ENCODE data around the gene SZRD1. TPM values are rescaled to one million over a fixed set of nuclear protein-coding genes. Genes with fewer than 3 reads are reported as not detected.
A peak's percentile ranks its signal among the peaks of the same experiment; 100 is the strongest.

Gene SZRD1
- total and polyA plus RNA-seq, 2 of the 4 experiments (the other 2 are of a cell fraction), result 119 to 149 TPM

- no peak overlapping the region for H3K4me3 ChIP-seq (ENCODE audit: insufficient read depth, low read depth, low read length)
- H3K56ac ChIP-seq (ENCODE audit: extremely low read depth, insufficient read depth, low read length), result no peak overlapping the region
- H3K79me1 ChIP-seq (ENCODE audit: low read depth in 1 of 2, low read length in 2 of 2), result peaks cover 24 to 75% of the 10 kb centered on the region in 2 experiments; a peak in 3 of 4 replicates
- H2BK15ac ChIP-seq (ENCODE audit: low read depth, low read length), result no peak overlapping the region; the same call in 2 of the 3 replicates
- H3K4me2 ChIP-seq (ENCODE audit: low read depth, low read length), result no peak overlapping the region
- peak overlapping the region; percentile 95 for H3K18ac ChIP-seq (ENCODE audit: low read depth, low read length)
- WGBS, 2 experiments (ENCODE audit: extremely low coverage in 2 of 2, insufficient read length in 1 of 2), result no CpG with 5 or more reads among the region's 7 CpGs
- H2AK5ac ChIP-seq (ENCODE audit: low read depth, low read length), result peak overlapping the region; percentile 100
- H2AK9ac ChIP-seq (replicated peaks; ENCODE audit: low read depth, low read length, poor library complexity), result peak overlapping the region; percentile 93
- H4K5ac ChIP-seq (ENCODE audit: low read depth, low read length), result peak overlapping the region; percentile 95
- H2BK20ac ChIP-seq (ENCODE audit: low read depth, low read length), result peak overlapping the region; percentile 62; the same call in 1 of the 2 replicates
- no peak for TF ChIP-seq FOS (IDR thresholded peaks at IDR 0.05; ENCODE audit: low read depth, low read length)
- no peak for TF ChIP-seq RFX5 (IDR thresholded peaks at IDR 0.05; ENCODE audit: low read depth, low read length)
- TF ChIP-seq NFE2L2 (IDR thresholded peaks at IDR 0.05; ENCODE audit: low read depth, low read length), result no peak
- peak; percentile 82 for TF ChIP-seq MAFK (IDR thresholded peaks at IDR 0.05; ENCODE audit: low read depth, low read length)
- no peak for TF ChIP-seq CEBPB (IDR thresholded peaks at IDR 0.05; ENCODE audit: low read depth, low read length)
- TF ChIP-seq USF2 (IDR thresholded peaks at IDR 0.05; ENCODE audit: low read depth, low read length), result no peak
- dilution Hi-C loops (cut with HindIII; ENCODE audit: low sequenced_read_pairs, unreplicated experiment), result no loop called here
- peaks cover 23% of the 10 kb centered on the region for H3K9me1 ChIP-seq (ENCODE audit: insufficient read depth, low read length)
- peak overlapping the region; percentile 95 for H3K27ac ChIP-seq (ENCODE audit: insufficient read depth, low read length)
- DNase-seq (peak; percentile 84), ATAC-seq (ENCODE audit: low read depth) (peak; percentile 94)
- peak overlapping the region; percentile 68; the same call in 1 of the 2 replicates for H3K23ac ChIP-seq (ENCODE audit: low read depth, low read length)
- peaks cover 22% of the 10 kb centered on the region for H3K4me1 ChIP-seq (ENCODE audit: control insufficient read depth, insufficient read depth, low read length)
- ChIA-PET POLR2A (ENCODE audit: unreplicated experiment) (no interaction called here), CTCF (no interaction called here)
- no peaks in the 10 kb centered on the region for H3K9me3 ChIP-seq (ENCODE audit: control insufficient read depth, insufficient read depth, low read length)
- no TSS peak for BruUV-seq (replicated peaks)
- peak overlapping the region; percentile 90 for H3K14ac ChIP-seq (replicated peaks; ENCODE audit: low read depth, low read length)
- peaks cover 46% of the 10 kb centered on the region for H3K36me3 ChIP-seq (ENCODE audit: control insufficient read depth, insufficient read depth, low read length)
- H3K9ac ChIP-seq (ENCODE audit: low read depth, low read length), result no peak overlapping the region
- peak overlapping the region; percentile 1 to 96; a peak in 3 of 4 replicates for H4K8ac ChIP-seq (ENCODE audit: low read depth in 2 of 2, low read length in 2 of 2)
- peak overlapping the region; percentile 88 for H2BK120ac ChIP-seq (ENCODE audit: low read depth, low read length)
- H3K4ac ChIP-seq (ENCODE audit: low read depth, low read length), result peak overlapping the region; percentile 97
- intact Hi-C loops (cut with micrococcal nuclease), result no loop called here
- in situ Hi-C loops (cut with MboI; ENCODE audit: low sequenced_read_pairs), result no loop called here
- peak overlapping the region; percentile 89 for H4K91ac ChIP-seq (ENCODE audit: insufficient read depth, low read depth, low read length)
- H3K27me3 ChIP-seq (ENCODE audit: control insufficient read depth, insufficient read depth, low read length), result no peaks in the 10 kb centered on the region
- H2BK5ac ChIP-seq (ENCODE audit: low read depth, low read length, poor library complexity, severe bottlenecking), result peak overlapping the region; percentile 97
- peaks cover 28% of the 10 kb centered on the region for H4K20me1 ChIP-seq (ENCODE audit: insufficient read depth, low read length)
- peak overlapping the region; percentile 73 for H2AFZ ChIP-seq (replicated peaks; ENCODE audit: low read length, poor library complexity)
Observed at GRCh38 chr1:16396591-16396990, 29.5 kb downstream of the SZRD1 start.

Measured in IMR-90 (cell line).